Melanocyte of skin (primary cell): ENCODE results near the gene ESR2. TPM values are rescaled to one million over a fixed set of nuclear protein-coding genes. Genes with fewer than 3 reads are reported as not detected.

ENCODE experiments used
- small RNA-seq, 2 donors: library from RNA; depleted of rRNA; stranded (forward); fragments of <200 nt; gene quantifications; one replicate each; pipeline ENCODE3, GENCODE V24; 2012
- total RNA-seq, 2 donors: library from RNA; depleted of rRNA; stranded (reverse); fragments of >200 nt; gene quantifications; 2 replicates each; pipeline ENCODE4 v1.2.3, GENCODE V29; 2012

The ESR2 gene
- total RNA-seq = 10 to 100 TPM; 14.8 to 39.6 TPM

GRCh38 chr14:64293976-64294671 is at the start of gene ESR2:
Gene ESR2 (minus strand): TSS chr14:64294371. CDS start chr14:64282985, 11,386 bp downstream.

Small RNAs within 50 kb of the gene (small RNA-seq; reads per million reads assigned to genes)
- gene MIR548H1 = 0 reads per million in 2 donors

Other genes with a start within 250 kb of the ESR2 start
- 100 to 1,000 TPM in 1 of 2 donors, 10 to 100 TPM in 1; 46.1 to 111 TPM for gene MTHFD1, start 94.0 kb upstream of the ESR2 start, total RNA-seq
- under 1 TPM; 0.33 to 0.34 TPM for gene AKAP5, start 171.1 kb upstream of the ESR2 start, total RNA-seq
- 1 to 10 TPM; 6.3 to 7.6 TPM for gene ZBTB25, start 209.5 kb upstream of the ESR2 start, total RNA-seq
- 10 to 100 TPM; 29.0 to 38.2 TPM for gene ZBTB1, start 210.4 kb upstream of the ESR2 start, total RNA-seq
- 10 to 100 TPM in 1 of 2 donors, 1 to 10 TPM in 1; 8.9 to 24.6 TPM for gene HSPA2, start 246.4 kb upstream of the ESR2 start, total RNA-seq